ENCODE data around the gene SLC16A3. TPM values are rescaled to one million over a fixed set of nuclear protein-coding genes. Genes with fewer than 3 reads are reported as not detected.

SLC16A3 gene
- total RNA-seq, 1 donor from 2014 or later = 10.0 TPM

GRCh38 chr17:82218349-82219075, 10.3 kb upstream of the SLC16A3 start:
- no peak for ATAC-seq (ENCODE audit: poor library complexity)
- peak; percentile 41 for DNase-seq
- intact Hi-C loops (cut with DNase I) = no loop called here

GRCh38 chr17:82219083-82219482, 9.8 kb upstream of the SLC16A3 start:
- ATAC-seq (ENCODE audit: poor library complexity) (no peak), DNase-seq (no peak)
- intact Hi-C loops (cut with DNase I) = no loop called here

GRCh38 chr17:82219753-82220709, 8.8 kb upstream of the SLC16A3 start:
- no peak for DNase-seq
- intact Hi-C loops (cut with DNase I) = no loop called here
- no peak for ATAC-seq (ENCODE audit: poor library complexity)

- intact Hi-C loops (cut with DNase I) = no loop called here
- no peak for ATAC-seq (ENCODE audit: poor library complexity)
- no peak for DNase-seq
Measured at GRCh38 chr17:82221341-82221902, 7.4 kb upstream of the SLC16A3 start.

GRCh38 chr17:82222816-82223215, 6.0 kb upstream of the SLC16A3 start:
- intact Hi-C loops (cut with DNase I) = no loop called here
- DNase-seq (no peak), ATAC-seq (ENCODE audit: poor library complexity) (no peak)

GRCh38 chr17:82223517-82223916, 5.3 kb upstream of the SLC16A3 start:
- DNase-seq (no peak), ATAC-seq (ENCODE audit: poor library complexity) (no peak)
- intact Hi-C loops (cut with DNase I) = no loop called here

- DNase-seq (no peak), ATAC-seq (ENCODE audit: poor library complexity) (no peak)
- intact Hi-C loops (cut with DNase I) = no loop called here
Measured at GRCh38 chr17:82224666-82225065, 4.2 kb upstream of the SLC16A3 start.

- intact Hi-C loops (cut with DNase I) = no loop called here
- DNase-seq (peak; percentile 41), ATAC-seq (ENCODE audit: poor library complexity) (no peak)
Measured at GRCh38 chr17:82225368-82226029, 3.3 kb upstream of the SLC16A3 start.

- ATAC-seq (ENCODE audit: poor library complexity) (no peak), DNase-seq (peak; percentile 42)
- intact Hi-C loops (cut with DNase I) = no loop called here
Measured at GRCh38 chr17:82226146-82226808, 2.6 kb upstream of the SLC16A3 start.

GRCh38 chr17:82226809-82227628, 1.8 kb upstream of the SLC16A3 start:
- intact Hi-C loops (cut with DNase I) = no loop called here
- ATAC-seq (ENCODE audit: poor library complexity) = no peak
- DNase-seq = no peak

- ATAC-seq (ENCODE audit: poor library complexity) = no peak
- peak; percentile 34 for DNase-seq
- intact Hi-C loops (cut with DNase I) = no loop called here
Measured at GRCh38 chr17:82227629-82228277, 1.1 kb upstream of the SLC16A3 start.

GRCh38 chr17:82228278-82228841, 482 bp upstream of the SLC16A3 start:
- DNase-seq (peak; percentile 79), ATAC-seq (ENCODE audit: poor library complexity) (no peak)
- intact Hi-C loops (cut with DNase I) = no loop called here

- intact Hi-C loops (cut with DNase I) = loop anchor here (10.0 kb wide), 1 partner anchor 65 kb away; no protein-coding TSS in a partner anchor
- ATAC-seq (ENCODE audit: poor library complexity) = no peak
- peak; percentile 48 for DNase-seq
Measured at GRCh38 chr17:82229698-82230608, 1.1 kb downstream of the SLC16A3 start.

- ATAC-seq (ENCODE audit: poor library complexity) (peak; percentile 85), DNase-seq (peak; percentile 95)
- intact Hi-C loops (cut with DNase I) = loop anchor here (10.0 kb wide), 1 partner anchor 64 kb away; no protein-coding TSS in a partner anchor
Measured at GRCh38 chr17:82230609-82231311, 1.9 kb downstream of the SLC16A3 start.

GRCh38 chr17:82231312-82231561, 2.4 kb downstream of the SLC16A3 start:
- intact Hi-C loops (cut with DNase I) = loop anchor here (10.0 kb wide), 1 partner anchor 64 kb away; no protein-coding TSS in a partner anchor
- ATAC-seq (ENCODE audit: poor library complexity) (peak; percentile 1), DNase-seq (no peak)

All from Right ventricle myocardium superior (tissue), 1 donor.